ENCODE results near the gene DHX32.
"Not testable (repeated sequence)": the region's sequence is repeated elsewhere in the genome, so short reads cannot be mapped to it uniquely, and the experiment has no call there.

Gene DHX32

DNA sequence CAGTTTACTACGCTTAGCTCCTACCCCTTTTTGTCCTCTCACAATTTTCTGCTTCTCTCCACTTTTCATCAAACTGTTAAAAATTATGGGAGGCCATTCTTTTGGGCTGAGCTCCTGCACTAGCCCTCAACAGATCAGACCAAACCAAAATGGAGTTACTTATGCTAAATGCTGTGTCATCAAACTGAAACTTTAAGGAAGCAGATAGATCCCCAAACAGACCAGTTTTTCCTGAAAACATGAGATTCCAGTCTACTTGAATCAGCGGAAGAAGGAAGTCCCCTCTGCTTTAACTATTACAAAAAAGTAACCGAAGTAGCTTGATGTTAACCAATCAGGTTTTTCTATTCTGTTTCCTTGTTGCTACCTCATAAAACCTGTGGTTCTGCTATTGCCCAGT lies 35.9 kb upstream of the DHX32 start:
- TF ChIP-seq, protein P1, sequence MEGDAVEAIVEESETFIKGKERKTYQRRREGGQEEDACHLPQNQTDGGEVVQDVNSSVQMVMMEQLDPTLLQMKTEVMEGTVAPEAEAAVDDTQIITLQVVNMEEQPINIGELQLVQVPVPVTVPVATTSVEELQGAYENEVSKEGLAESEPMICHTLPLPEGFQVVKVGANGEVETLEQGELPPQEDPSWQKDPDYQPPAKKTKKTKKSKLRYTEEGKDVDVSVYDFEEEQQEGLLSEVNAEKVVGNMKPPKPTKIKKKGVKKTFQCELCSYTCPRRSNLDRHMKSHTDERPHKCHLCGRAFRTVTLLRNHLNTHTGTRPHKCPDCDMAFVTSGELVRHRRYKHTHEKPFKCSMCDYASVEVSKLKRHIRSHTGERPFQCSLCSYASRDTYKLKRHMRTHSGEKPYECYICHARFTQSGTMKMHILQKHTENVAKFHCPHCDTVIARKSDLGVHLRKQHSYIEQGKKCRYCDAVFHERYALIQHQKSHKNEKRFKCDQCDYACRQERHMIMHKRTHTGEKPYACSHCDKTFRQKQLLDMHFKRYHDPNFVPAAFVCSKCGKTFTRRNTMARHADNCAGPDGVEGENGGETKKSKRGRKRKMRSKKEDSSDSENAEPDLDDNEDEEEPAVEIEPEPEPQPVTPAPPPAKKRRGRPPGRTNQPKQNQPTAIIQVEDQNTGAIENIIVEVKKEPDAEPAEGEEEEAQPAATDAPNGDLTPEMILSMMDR (IDR thresholded peaks at IDR 0.05; ENCODE audit: low read depth, low read length): no peak
- Histone ChIP-seq H3K4me1 (no peaks in the 10 kb centered on the region), H3K27me3 (no peaks in the 10 kb centered on the region), H3K4me3 (ENCODE audit: low read depth, low read length) (no peak overlapping the region), H3K9me3 (no peaks in the 10 kb centered on the region), H3K36me3 (no peaks in the 10 kb centered on the region)
- no peak for DNase-seq

DNA sequence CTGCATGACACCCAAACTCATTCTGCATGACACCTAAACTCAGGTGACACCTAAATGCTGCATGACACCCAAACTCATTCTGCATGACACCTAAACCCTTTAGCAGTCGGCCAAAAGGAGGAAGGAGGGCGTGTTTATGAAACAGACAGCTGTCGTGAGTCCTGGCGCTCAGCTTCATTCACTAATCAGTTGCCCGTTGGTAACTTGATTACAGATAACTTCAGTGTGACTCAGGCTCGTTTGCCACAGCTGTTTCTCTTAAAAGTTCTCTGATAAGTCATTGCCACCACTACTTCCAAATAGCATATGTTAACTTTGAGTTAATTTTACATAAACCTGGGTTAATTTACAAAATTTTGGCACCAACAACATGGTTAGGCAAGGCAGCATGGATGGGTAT lies 32.2 kb upstream of the DHX32 start:
- H3K4me3 ChIP-seq (ENCODE audit: low read depth, low read length); H3K4me1 ChIP-seq; DNase-seq; H3K36me3 ChIP-seq; H3K27me3 ChIP-seq; H3K9me3 ChIP-seq: not testable (repeated sequence)

DNA sequence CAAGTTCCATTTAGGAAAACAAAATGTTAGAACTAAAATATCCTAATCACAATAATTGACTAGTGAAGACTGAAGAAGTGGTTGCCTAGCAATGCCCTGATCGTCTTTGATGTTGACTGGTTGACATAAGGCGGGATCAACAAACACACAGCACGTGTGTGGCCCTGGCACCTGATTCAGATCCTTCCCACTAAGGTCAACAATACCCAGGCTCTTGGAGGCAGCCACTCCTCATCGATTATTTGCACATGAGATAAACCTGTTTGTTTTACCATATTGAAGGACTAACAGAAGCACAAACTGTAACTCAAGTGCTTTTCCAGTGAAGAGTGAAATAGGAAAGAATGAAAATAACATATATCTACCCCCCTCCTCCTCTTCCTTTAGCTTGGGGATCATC lies 30.9 kb upstream of the DHX32 start:
- Histone ChIP-seq H3K4me1 (no peaks in the 10 kb centered on the region), H3K9me3 (no peaks in the 10 kb centered on the region), H3K27me3 (no peaks in the 10 kb centered on the region), H3K36me3 (no peaks in the 10 kb centered on the region), H3K4me3 (ENCODE audit: low read depth, low read length) (no peak overlapping the region)
- TF ChIP-seq, protein P1 (IDR thresholded peaks at IDR 0.05; ENCODE audit: low read depth, low read length): no peak
- DNase-seq: no peak

DNA sequence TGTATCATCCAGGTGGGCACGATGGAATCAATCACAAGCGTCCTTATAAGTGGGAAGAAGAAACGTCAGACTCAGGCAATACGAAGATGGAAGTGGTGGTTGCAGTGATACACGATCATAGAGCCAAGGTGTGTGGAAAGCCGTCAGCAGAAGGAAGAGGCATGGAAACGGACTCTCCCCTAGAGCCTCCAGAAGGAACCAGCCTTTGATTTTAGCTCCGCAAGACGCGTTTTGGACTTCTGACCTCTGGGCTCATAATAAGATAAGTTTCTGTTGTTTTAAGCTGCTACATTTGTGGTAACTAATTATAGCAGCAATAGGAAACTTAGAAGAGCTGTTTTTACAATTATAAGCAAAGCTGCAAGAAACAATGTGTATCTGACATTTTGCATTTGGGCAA lies 30.1 kb upstream of the DHX32 start:
- no peaks in the 10 kb centered on the region for H3K27me3 ChIP-seq
- no peak for DNase-seq
- no peak overlapping the region for H3K4me3 ChIP-seq (ENCODE audit: low read depth, low read length)
- H3K36me3 ChIP-seq: no peaks in the 10 kb centered on the region
- no peaks in the 10 kb centered on the region for H3K9me3 ChIP-seq
- H3K4me1 ChIP-seq: no peaks in the 10 kb centered on the region
- TF ChIP-seq, protein P1 (IDR thresholded peaks at IDR 0.05; ENCODE audit: low read depth, low read length): no peak

DNA sequence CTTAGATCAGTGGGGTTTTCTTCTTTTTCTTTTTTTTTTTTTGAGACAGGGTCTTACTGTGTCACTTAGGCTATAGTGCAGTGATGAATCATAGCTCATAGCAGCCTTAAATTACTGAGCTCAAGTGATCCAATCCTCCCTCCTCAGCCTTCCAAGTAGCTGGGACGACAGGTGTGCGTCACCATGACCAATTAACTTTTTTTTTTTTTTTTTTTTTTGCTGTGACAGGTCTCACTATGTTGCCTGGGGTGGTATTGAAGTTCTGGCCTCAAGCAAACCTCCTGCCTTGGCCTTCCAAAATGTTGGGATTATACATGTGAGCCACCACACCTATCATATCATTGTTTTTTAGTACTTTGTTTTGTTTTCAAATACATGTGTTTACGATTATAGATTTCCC lies 28.4 kb upstream of the DHX32 start:
- H3K9me3 ChIP-seq; DNase-seq; H3K27me3 ChIP-seq; H3K4me3 ChIP-seq (ENCODE audit: low read depth, low read length); H3K36me3 ChIP-seq; H3K4me1 ChIP-seq: not testable (repeated sequence)

DNA sequence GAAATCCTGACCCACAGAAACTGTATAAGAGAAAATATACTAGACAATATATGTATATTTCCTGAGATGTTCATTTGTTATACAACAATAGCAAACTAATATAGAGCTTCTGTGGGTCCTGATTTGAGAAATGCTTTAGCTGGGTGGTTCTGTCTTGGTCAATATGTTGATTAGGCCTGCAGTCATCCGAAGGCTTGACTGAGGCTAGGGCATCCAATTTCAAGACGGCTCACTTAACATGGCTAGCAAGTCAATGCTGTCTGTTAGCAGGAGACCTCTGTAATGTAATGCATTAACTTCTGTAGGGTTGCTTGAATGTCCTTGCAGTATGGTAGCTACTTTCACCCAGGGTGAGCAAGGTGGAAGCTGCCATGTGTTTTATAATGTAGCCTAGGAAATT lies 27.7 kb upstream of the DHX32 start:
- not testable (repeated sequence) for H3K9me3 ChIP-seq; H3K27me3 ChIP-seq; DNase-seq; H3K4me3 ChIP-seq (ENCODE audit: low read depth, low read length); H3K4me1 ChIP-seq; H3K36me3 ChIP-seq

DNA sequence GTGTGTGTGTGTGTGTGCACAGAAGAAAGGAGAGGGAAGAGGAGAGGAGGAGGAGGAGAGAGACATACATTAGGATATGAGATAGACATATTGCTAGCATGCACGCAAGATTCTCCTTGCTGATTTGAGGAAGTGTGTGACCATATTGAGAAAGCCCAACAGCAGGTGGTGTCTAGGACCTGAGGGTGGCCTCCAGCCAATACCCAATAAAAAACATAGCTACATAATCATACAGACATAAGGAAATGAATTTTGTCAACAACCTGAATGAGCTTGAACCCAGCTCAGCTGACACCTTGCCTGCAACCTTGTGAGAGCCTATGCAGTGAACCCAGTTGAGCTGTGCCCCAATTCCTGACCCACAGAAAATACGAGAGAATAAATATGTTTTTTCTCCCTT lies 26.5 kb upstream of the DHX32 start:
- H3K36me3 ChIP-seq: not testable (repeated sequence)

DNA sequence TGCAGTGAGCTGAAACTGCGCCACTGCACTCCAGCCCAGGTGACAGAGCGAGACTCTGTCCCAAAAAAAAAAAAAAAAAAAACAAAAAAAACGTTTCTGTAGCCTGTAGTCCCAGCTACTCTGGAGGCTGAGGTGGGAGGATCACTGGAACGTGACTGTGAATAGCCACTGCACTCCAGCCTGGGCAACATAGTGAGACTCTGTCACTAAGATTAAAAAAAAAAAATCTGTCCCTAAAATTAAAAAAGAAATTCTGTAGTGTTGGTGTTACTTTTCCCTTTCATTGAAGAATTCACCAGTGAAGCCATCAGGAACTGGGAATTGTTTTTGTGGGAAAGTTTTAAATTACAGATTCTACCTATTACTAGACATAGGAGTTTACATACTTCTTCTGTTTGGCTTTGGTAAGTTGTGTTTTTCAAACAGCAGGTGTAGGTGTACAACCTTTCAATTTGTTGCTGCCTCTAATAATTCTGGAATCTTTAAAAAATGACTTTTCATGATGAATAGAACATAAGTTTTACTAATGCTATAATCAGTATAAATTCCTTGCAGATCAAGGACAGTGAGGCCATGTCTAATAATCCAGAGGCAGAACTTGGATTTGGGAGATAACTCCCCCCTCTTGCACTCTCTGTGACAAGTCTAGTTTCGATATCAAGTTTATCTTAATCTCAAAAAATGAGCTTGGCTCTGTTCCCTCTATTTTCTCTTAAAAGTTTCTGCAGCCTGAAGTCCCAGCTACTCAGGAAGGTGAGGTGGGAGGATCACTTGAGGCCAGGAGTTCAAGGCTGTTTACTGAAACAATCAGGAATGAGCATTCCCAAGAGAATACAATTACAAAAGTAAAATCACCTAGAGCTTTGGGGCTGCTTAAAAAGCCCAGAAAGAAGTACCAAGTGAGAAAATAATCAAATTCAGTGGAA lies 24.2 kb upstream of the DHX32 start:
- H3K36me3 ChIP-seq; DNase-seq; H3K27me3 ChIP-seq; H3K9me3 ChIP-seq; H3K4me1 ChIP-seq; H3K4me3 ChIP-seq (ENCODE audit: low read depth, low read length): not testable (repeated sequence)

More for the DNA sequence above, 26.5 kb upstream of the DHX32 start:
- not testable (repeated sequence) for H3K4me3 ChIP-seq (ENCODE audit: low read depth, low read length); DNase-seq; H3K4me1 ChIP-seq; H3K9me3 ChIP-seq; H3K27me3 ChIP-seq

DNA sequence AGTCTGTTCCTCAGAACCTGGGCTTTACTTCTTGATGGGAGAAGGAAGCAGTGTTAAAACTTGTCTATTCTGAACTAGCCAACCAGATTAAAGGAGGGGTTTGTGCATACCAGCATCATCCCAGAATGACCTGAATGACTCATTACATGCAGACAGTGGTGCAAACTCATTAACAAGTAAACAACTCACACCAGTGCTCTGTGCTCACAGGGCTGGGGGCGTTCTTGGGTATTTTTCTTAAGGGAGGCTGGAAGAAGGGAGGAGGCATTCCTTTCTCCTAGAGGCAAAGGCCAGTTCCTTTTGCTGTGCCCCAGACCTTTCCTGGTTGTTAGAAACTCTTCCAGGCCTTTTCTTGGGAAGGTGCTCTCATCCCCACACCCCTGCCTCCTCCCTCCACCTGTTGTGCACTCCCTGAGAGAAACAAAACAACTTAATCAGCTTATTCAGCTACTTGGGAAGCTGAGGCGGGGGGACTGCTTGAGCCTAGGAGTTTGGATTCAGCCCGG lies 22.1 kb upstream of the DHX32 start:
- not testable (repeated sequence) for H3K36me3 ChIP-seq; H3K9me3 ChIP-seq; H3K4me1 ChIP-seq; H3K4me3 ChIP-seq (ENCODE audit: low read depth, low read length); H3K27me3 ChIP-seq; DNase-seq

DNA sequence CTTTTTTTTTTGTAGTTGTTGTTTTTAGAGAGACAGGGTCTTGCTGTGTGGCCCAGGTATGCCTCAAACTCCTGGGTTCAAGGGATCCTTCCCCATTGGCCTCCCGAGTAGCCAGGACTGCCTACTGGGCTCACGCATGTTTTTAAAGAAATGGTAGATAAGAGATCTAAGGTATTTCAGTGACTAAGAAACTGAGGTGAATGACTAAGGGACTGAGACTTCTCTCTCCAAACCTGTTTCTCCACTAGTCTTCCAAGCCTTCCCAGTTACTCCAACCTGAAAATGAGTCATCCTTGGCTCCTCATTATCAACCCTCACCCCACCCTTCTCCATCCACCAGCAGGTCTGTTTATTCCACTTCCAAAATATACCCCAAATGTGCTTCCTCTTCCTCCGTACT lies 19.9 kb upstream of the DHX32 start:
- H3K27me3 ChIP-seq: peaks cover 18% of the 10 kb centered on the region
- DNase-seq; H3K4me1 ChIP-seq; H3K9me3 ChIP-seq; H3K4me3 ChIP-seq (ENCODE audit: low read depth, low read length); H3K36me3 ChIP-seq: not testable (repeated sequence)

DNA sequence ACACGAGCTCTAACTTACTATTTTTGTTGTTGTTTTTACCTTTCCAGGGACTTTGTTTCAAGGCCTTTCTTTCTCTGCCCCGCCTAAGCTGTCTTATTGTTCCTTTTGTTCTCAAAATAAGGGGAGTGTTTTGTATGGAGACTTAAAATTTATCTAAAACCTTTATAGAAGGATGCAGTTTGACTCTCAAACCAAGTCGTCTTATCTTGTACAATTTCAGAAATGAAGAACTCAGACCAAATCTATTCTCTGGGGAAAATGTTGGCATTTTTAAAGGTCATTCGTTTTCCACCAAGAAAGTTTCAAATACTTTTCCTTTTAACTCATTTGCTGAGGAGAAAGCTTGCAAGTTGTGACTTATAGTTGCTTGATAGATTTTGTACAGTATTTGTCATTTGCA lies 16.2 kb upstream of the DHX32 start:
- H3K4me1 ChIP-seq; H3K4me3 ChIP-seq (ENCODE audit: low read depth, low read length); H3K9me3 ChIP-seq; DNase-seq; H3K36me3 ChIP-seq: not testable (repeated sequence)
- peaks cover 30% of the 10 kb centered on the region for H3K27me3 ChIP-seq

DNA sequence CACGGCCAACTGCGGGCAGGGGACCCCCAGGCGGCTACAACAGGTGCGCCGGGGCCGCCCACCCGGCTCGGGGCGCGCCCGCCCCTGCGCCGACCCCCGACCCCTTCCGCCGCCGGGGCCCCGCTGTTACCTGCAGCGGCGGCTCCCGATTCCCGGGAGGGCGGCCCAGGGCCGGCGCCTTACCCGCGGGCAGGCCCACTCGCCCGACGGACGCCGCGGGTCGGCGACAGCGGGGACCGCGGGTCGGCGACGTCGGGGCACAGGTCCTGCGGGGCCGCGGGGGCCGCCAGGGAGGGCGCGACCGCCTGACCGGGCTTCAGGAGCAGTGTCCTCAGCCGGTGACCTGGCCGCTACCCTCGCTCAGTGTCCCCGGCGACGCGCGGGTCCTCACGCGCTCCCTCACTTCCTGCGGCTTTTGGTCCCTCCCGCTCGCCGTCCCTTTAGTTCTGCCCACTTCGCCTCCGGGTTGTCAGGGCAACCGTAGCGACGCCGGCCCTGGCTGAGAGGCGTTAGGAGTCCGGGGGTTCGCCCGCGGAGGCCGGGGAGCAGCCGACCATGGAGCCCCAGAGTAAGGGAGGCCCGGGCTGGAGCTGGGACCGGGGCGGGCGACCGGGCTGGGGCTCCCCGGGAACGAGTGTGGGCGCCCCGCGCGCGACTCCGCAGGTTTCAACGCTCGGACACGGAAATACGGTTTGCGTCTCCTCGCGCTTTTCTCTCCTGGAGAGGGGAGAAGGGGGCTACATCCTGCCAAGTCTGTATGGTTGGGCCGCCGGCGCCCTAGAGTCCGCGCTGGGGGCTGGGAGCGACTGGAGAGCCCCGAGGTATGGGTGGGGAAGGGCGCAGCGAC lies 15.2 kb upstream of the DHX32 start, which contains the start of gene FANK1:
TSS of gene FANK1 (plus strand) at position 477 of the 847 bp plus-strand sequence. CDS start at position 556, 79 bp downstream.
- Histone ChIP-seq H3K27me3 (peaks cover 30% of the 10 kb centered on the region), H3K4me3 (ENCODE audit: low read depth, low read length) (peak within 1 kb of the TSS; percentile 53)
- H3K4me1 ChIP-seq, H3K36me3 ChIP-seq, H3K9me3 ChIP-seq: not testable (repeated sequence)
- DNase-seq: peak; percentile 80
